Forelimb muscle (tissue), 1 donor: ENCODE data around the gene BMPR2. TPM values are rescaled to one million over a fixed set of nuclear protein-coding genes. Genes with fewer than 3 reads are reported as not detected.
A peak's percentile ranks its signal among the peaks of the same experiment; 100 is the strongest.
"Not testable (repeated sequence)": the region's sequence is repeated elsewhere in the genome, so short reads cannot be mapped to it uniquely, and the experiment has no call there.

ENCODE experiments used
- DNase-seq: peaks from one replicate; pipeline ENCODE4 v3.0.0-alpha.2; 2013; ENCODE audit warnings: low read depth
- polyA plus RNA-seq: library from polyadenylated mRNA; unstranded; fragments of 120-200 nt; gene quantifications from one replicate; pipeline ENCODE4 v1.2.1, GENCODE V29; 2013; ENCODE audit not compliant: insufficient read length

BMPR2 gene
- polyA plus RNA-seq = 30.6 TPM

- peak; percentile 62 for DNase-seq
Observed at GRCh38 chr2:202375609-202376408, at the start of gene BMPR2. TSS of gene BMPR2 (plus strand) at chr2:202376327. CDS start at chr2:202377475, 1,148 bp downstream.

GRCh38 chr2:202327858-202328257, 48.3 kb upstream of the BMPR2 start:
- no peak for DNase-seq

- no peak for DNase-seq
Observed at GRCh38 chr2:202335791-202336467, 40.2 kb upstream of the BMPR2 start.

DNA sequence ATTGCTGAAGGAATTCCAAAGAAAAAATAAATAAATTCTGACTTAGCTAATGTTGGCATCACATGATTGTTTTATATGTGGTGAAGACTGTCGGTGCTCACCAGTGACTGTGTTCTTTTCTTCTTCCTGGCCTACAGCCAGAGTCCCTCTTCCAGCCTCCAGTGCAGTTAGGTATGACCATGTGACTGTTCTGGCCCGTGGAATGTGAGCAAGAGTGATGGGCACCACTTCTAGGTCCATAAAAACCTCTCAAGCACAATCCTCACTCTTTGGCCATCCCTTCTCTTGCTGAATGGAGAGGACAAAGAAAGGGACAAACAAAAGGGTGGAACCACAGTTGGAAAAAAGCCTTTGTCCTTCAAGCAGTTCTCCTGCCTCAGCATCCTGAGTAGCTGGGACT, 39.0 kb upstream of the BMPR2 start:
- DNase-seq = no peak

- DNase-seq = no peak
Observed at GRCh38 chr2:202337706-202338346, 38.3 kb upstream of the BMPR2 start.

DNA sequence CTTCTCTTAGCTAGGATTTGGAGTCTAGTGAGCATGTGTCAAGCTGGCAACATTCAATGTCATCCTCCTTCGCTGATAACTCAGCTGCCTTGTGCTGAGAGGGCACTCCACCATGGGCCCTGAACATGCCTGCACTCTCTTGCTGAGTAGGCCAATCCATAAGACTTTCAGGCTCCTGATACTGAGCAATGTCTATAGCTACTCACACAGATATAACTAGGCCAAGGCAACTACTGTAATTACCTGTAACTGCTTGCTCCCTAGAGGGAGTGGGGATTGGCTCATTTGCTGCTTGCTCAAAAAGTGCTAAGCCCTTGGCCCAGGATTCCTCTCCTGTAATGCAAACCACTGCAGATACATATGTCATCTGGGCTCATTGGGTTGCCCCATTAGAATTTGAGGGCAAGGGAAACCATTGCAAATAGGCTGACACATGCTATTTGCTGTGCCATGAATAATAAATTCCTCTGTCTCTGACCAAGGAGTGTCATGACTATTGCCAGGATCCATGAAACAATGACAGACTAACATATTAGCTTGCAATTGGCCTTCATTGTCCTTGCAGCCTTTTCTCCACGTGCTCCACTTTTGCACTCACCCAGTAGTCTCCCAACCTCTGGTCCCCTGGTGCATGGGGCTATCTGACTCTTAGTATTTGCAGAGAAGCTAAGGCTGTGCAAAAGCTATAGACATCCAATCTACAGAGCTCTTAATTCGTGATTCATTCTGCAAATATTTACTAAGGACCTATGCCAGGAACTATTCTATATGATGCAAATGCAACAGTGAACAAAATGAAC, 36.9 kb upstream of the BMPR2 start:
- no peak for DNase-seq

GRCh38 chr2:202344178-202344577, 31.9 kb upstream of the BMPR2 start:
- DNase-seq = no peak

- DNase-seq = no peak
Observed at GRCh38 chr2:202346180-202346579, 29.9 kb upstream of the BMPR2 start.

DNA sequence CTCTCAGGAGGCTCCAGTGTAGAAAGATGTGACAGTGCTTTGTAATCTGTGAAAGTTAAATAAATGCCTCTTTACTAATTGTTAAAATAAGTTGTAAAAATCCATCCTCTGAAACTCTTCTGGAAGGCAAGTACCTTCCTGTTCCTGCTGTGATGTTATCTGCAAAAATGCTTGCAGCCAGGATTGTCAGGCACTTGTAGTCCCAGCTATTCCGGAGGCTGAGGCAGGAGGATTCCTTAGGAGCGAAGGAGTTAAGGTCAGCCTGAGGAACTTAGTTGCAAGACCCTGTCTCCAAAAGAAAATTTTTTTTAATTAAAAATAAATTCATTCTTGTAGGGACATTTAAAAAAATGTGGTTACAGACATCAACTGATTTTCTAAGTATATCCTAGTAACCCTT, 22.7 kb upstream of the BMPR2 start:
- DNase-seq = no peak

DNA sequence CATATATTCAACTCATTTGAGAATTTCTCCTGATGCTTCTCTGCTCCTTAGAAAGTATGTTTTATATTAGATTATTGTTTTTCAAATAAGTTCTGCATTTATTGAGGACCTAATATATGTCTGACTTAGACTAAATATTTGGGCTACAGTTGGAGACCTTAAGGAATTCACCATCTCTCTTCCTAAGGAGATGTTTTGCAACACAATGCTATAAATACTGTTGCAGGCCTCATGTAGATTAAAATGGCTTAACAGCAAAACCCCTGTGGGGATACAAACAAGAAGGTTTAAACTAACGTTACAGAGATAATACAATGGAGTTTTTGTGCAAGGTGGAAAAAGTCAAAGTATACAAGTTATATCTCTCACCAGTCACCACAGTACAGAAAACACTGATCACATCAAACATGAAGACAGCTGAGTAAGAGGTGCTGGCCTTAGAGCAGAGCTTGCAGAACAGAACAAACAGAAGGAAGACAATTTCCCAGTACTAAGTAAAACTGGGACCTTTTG, 20.1 kb upstream of the BMPR2 start:
- DNase-seq = no peak

GRCh38 chr2:202358924-202359323, 17.2 kb upstream of the BMPR2 start:
- not testable (repeated sequence) for DNase-seq

DNA sequence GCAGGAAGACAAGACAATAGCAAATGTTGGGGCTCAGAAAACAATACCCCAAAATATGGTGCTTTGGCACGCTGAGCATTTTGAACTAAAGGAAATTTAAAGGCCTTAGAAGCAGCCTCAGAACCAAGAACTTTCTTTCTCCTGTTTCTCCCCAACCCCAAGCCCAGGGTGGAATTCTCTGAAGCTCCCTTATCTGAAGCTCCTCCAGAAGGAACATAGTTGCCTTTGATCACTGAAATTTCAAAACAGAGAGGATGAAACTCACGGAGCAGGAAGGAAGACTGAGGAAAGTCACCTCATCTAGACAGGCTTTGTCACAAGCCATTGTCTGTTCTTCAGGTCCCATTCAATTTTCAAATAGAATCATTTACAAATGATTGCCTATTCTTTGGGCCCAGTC, 15.5 kb upstream of the BMPR2 start:
- no peak for DNase-seq

- peak; percentile 59 for DNase-seq
Observed at GRCh38 chr2:202361108-202361507, 15.0 kb upstream of the BMPR2 start.

DNA sequence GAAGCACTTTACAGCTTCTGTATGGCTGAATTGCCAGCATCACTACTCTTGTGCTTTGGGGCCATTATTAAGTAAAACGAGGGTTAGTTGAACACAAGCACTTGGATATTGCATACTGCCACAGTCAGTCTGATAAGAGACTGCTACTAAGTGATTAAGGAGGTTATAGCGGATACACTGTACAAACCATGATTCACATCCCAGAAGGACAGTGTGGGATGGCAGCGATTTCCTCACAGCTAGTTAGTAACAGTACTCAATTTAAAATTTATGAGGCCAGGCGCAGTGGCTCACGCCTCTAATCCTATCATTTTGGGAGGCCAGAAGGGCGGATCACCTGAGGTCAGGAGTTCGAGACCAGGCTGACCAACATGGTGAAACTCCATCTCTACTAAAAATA, 2.6 kb upstream of the BMPR2 start:
- DNase-seq = no peak

GRCh38 chr2:202374383-202374782, 1.7 kb upstream of the BMPR2 start:
- not testable (repeated sequence) for DNase-seq

GRCh38 chr2:202375033-202375608, 1.0 kb upstream of the BMPR2 start:
- DNase-seq = no peak

DNA sequence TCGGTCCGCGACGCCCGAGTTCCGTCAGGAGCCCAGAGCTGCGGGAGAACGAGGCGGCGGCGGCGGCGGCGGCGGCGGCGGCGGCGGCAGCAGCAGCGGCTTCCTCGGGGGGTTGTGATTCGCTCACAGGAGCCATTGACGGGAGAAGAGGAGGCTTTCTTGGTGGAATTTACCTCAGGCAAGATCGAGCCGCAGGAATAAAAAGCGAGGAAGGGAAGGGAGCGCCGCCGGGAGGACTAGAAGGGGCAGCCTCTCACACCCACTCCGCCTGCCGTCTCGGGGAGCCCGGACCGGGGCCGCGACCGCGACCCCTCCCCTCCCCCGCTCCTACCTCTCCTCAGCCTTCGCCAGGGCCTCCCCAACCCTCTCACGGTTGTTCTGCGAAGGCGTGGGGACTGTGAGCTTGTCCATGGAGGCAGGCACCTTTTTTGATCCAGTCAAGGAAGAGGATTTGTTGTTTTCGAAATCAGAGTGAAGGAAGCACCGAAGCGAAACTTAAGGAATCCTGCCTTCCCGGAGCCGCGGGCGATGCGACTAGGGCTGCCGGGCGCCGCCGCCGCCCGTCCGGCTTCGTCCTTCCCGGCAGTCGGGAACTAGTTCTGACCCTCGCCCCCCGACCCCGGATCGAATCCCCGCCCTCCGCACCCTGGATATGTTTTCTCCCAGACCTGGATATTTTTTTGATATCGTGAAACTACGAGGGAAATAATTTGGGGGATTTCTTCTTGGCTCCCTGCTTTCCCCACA, 506 bp downstream of the BMPR2 start:
- DNase-seq = no peak

- no peak for DNase-seq
Observed at GRCh38 chr2:202377207-202377761, 1.2 kb downstream of the BMPR2 start.

- no peak for DNase-seq
Observed at GRCh38 chr2:202378001-202378400, 1.9 kb downstream of the BMPR2 start.

GRCh38 chr2:202378662-202379358, 2.7 kb downstream of the BMPR2 start:
- DNase-seq = no peak
